PC-9 (cell line): ENCODE results near the gene ACSL3.

Source experiments
- EZH2 ChIP-seq: fragments of 200-600 bp; sonication (generic); IDR thresholded peaks from 2 replicates; pipeline ENCODE4 v1.8.0; 2017; ENCODE audit warnings: antibody characterized with exemption, low read depth
- TF ChIP-seq, protein P1 (sequence below): fragments of 200-600 bp; sonication (generic); conservative IDR thresholded peaks from 2 replicates; pipeline ENCODE4 v1.6.1; 2017; ENCODE audit warnings: mixed run types, antibody characterized with exemption, mild to moderate bottlenecking, moderate library complexity

DNA sequence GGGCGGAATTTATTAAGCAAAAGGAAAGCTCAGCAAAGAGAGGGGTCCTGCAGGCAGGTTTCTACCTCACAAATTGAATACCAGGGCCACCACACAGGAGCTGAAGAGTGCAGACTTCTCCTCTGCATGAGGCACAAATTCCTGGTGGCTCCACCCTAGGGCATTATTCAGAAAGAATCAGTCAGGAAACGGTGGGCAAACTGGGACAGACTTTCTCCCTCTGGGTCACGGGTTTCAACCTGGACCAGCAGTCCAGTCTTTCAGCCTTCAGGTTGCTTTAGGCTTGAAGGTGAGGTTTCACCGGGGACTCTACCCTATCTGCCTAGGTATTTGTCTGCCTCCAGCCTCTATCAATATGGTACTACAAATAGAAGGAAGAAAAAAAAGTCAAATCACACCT is 41.8 kb downstream of the ACSL3 start:
- TF ChIP-seq, protein P1, sequence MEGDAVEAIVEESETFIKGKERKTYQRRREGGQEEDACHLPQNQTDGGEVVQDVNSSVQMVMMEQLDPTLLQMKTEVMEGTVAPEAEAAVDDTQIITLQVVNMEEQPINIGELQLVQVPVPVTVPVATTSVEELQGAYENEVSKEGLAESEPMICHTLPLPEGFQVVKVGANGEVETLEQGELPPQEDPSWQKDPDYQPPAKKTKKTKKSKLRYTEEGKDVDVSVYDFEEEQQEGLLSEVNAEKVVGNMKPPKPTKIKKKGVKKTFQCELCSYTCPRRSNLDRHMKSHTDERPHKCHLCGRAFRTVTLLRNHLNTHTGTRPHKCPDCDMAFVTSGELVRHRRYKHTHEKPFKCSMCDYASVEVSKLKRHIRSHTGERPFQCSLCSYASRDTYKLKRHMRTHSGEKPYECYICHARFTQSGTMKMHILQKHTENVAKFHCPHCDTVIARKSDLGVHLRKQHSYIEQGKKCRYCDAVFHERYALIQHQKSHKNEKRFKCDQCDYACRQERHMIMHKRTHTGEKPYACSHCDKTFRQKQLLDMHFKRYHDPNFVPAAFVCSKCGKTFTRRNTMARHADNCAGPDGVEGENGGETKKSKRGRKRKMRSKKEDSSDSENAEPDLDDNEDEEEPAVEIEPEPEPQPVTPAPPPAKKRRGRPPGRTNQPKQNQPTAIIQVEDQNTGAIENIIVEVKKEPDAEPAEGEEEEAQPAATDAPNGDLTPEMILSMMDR, result no peak
- TF ChIP-seq EZH2, result no peak
